Measurements from ENCODE around the gene ANXA6.
A peak's percentile ranks its signal among the peaks of the same experiment; 100 is the strongest.

The ANXA6 gene

GRCh38 chr5:151122828-151123227 is 34.8 kb downstream of the ANXA6 start:
- DNase-seq (ENCODE audit: low read depth), result no peak
- TF ChIP-seq CTCF (IDR thresholded peaks at IDR 0.05; ENCODE audit: low read length, missing control alignments), result no peak

GRCh38 chr5:151121665-151122064 is 35.9 kb downstream of the ANXA6 start:
- no peak overlapping the region for H3K4me3 ChIP-seq (replicated peaks; ENCODE audit: low read depth, low read length)
- no peak for TF ChIP-seq CTCF (IDR thresholded peaks at IDR 0.05; ENCODE audit: low read length, missing control alignments)
- no peak for DNase-seq (ENCODE audit: low read depth)

More at GRCh38 chr5:151122828-151123227, 34.8 kb downstream of the ANXA6 start:
- H3K4me3 ChIP-seq (replicated peaks; ENCODE audit: low read depth, low read length), result no peak overlapping the region

GRCh38 chr5:151121095-151121494 is 36.5 kb downstream of the ANXA6 start:
- no peak for TF ChIP-seq CTCF (IDR thresholded peaks at IDR 0.05; ENCODE audit: low read length, missing control alignments)
- DNase-seq (ENCODE audit: low read depth), result no peak
- H3K4me3 ChIP-seq (replicated peaks; ENCODE audit: low read depth, low read length), result no peak overlapping the region

GRCh38 chr5:151118913-151119575 is 38.5 kb downstream of the ANXA6 start:
- no peak for DNase-seq (ENCODE audit: low read depth)
- no peak for TF ChIP-seq CTCF (IDR thresholded peaks at IDR 0.05; ENCODE audit: low read length, missing control alignments)

GRCh38 chr5:151115272-151115905 is 42.2 kb downstream of the ANXA6 start:
- peak; percentile 98 for TF ChIP-seq CTCF (IDR thresholded peaks at IDR 0.05; ENCODE audit: low read length, missing control alignments)
- H3K4me3 ChIP-seq (replicated peaks; ENCODE audit: low read depth, low read length), result no peak overlapping the region
- peak; percentile 68 for DNase-seq (ENCODE audit: low read depth)

More at GRCh38 chr5:151118913-151119575, 38.5 kb downstream of the ANXA6 start:
- no peak overlapping the region for H3K4me3 ChIP-seq (replicated peaks; ENCODE audit: low read depth, low read length)

- H3K4me3 ChIP-seq (replicated peaks; ENCODE audit: low read depth, low read length), result no peak overlapping the region
- DNase-seq (ENCODE audit: low read depth), result no peak
- TF ChIP-seq CTCF (IDR thresholded peaks at IDR 0.05; ENCODE audit: low read length, missing control alignments), result no peak
Measured at GRCh38 chr5:151113651-151114050, 43.9 kb downstream of the ANXA6 start.
